LNCaP clone FGC (cell line): Measurements from ENCODE around the gene RBAK.
"Not testable (repeated sequence)": the region's sequence is repeated elsewhere in the genome, so short reads cannot be mapped to it uniquely, and the experiment has no call there.

ENCODE experiments used
- DNase-seq: peaks from one replicate; pipeline ENCODE4 v3.0.0-alpha.2; 2011; ENCODE audit warnings: low read depth
- H3K4me3 ChIP-seq: 2 replicates; pipeline ENCODE4 v1.5.1; 2011; ENCODE audit warnings: mild to moderate bottlenecking, low read depth, low read length, control low read depth
- TF ChIP-seq, protein P1 (sequence below): IDR thresholded peaks from 2 replicates; pipeline ENCODE4 v1.5.1; 2012; ENCODE audit warnings: mild to moderate bottlenecking; ENCODE audit not compliant: control insufficient read depth, insufficient read depth; ENCODE audit errors: extremely low read depth

RBAK gene

DNA sequence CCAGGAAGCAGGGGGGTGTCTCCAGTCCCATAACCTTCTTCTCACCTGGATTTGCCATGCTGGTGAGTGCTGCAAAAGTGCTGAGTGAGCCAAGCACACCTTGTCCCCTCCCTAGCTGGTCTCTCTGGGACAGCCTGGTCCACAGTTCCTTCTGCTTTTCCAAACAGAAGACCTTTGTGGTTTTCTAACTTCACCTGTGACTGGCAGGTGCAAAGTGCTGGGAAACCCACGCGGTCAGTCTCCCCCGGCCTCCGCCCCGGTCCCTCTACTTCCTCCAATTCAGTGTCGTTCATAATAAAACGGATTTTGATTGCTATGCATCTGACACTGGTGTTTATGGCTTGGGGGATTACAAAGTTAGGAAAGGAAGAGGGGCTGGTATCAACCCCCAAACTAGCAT, 37.1 kb downstream of the RBAK start:
- TF ChIP-seq, protein P1, sequence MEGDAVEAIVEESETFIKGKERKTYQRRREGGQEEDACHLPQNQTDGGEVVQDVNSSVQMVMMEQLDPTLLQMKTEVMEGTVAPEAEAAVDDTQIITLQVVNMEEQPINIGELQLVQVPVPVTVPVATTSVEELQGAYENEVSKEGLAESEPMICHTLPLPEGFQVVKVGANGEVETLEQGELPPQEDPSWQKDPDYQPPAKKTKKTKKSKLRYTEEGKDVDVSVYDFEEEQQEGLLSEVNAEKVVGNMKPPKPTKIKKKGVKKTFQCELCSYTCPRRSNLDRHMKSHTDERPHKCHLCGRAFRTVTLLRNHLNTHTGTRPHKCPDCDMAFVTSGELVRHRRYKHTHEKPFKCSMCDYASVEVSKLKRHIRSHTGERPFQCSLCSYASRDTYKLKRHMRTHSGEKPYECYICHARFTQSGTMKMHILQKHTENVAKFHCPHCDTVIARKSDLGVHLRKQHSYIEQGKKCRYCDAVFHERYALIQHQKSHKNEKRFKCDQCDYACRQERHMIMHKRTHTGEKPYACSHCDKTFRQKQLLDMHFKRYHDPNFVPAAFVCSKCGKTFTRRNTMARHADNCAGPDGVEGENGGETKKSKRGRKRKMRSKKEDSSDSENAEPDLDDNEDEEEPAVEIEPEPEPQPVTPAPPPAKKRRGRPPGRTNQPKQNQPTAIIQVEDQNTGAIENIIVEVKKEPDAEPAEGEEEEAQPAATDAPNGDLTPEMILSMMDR, result no peak
- H3K4me3 ChIP-seq, result no peak overlapping the region
- no peak for DNase-seq

DNA sequence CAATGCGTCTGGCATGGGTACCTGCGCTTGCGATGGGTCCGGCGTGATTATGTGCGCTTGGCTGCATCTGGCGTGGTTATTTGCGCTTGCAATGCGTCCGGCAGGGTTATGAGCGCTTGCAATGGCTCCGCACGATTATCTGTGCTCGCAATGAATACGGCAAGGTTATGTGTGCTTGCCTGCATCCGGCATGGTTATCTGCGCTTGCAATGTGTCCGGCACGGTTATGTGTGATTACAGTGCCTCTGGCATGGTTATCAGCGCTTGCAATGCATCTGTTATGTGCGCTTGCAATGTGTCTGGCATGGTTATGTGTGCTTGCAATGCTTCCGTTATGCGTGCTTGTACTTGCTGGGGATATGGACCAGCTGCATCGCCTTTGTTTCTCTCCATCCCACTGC, 37.7 kb downstream of the RBAK start:
- no peak overlapping the region for H3K4me3 ChIP-seq
- DNase-seq, result no peak
- TF ChIP-seq, protein P1, result no peak

DNA sequence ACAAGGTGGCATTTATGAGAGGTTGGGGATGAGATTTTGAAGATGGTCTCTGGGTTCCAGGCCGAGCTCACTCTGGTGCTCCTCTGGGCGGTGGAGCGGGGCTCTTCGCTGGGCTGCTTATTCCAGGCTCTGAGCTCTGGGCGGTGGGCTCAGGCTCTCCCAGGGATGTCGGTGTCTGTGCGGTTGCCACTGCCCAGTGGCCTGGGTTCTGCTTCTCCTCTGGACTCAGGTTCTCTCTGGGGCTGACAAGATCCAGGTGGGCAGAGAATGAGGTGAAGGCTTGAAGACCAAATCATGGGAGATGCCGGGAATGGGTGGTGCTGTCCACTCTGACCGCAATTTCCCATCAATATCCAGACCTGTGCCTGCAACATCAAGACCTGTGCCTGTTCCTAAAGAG, 40.6 kb downstream of the RBAK start:
- DNase-seq, result no peak
- TF ChIP-seq, protein P1, result no peak

DNA sequence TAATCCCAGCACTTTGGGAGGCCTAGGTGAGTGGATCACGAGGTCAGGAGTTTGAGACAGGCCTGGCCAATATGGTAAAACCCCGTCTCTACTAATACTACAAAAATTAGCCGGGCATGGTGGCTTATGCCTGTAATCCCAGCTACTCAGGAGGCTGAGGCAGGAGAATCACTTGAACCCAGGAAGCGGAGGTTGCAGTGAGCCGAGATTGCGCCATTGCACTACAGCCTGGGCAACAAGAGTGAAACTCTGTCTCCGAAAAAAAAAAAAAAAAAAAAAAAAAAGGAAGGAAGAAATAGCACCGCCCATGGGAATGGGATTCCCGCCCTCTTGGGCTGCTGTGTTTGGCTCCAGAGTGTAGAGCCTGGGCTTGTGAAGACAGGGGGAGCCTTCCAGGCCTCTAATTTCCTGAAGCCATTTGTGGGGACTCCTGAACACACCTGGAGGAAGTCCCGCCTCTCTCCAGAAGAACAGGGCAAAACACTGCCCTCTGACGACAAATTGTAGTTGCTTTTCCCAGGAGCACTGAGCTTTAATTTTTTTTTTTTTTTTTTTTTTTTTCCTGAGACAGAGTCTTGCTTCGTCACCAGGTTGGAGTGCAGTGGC, 42.7 kb downstream of the RBAK start:
- not testable (repeated sequence) for DNase-seq

More for the DNA sequence above, 40.6 kb downstream of the RBAK start:
- no peak overlapping the region for H3K4me3 ChIP-seq

DNA sequence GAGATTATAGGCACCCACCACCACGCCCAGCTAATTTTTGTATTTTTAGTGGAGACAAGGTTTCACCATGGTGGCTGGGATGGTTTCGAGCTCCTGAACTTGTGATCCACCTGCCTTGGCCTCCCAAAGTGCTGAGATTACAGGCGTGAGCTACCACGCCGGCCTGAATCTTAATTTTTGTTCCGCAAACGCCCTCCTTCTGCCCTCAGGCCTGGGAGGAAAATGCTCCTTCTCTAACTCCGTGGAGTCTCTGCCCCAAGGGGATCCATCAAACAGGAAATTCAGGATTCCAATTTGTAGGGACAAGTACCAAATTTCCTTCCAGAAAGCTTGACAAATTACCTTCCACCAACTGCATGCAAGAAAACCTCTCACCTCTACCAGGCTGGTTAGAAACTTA, 43.2 kb downstream of the RBAK start:
- H3K4me3 ChIP-seq, result no peak overlapping the region
- DNase-seq, result no peak
- TF ChIP-seq, protein P1, result no peak

More for the DNA sequence above, 42.7 kb downstream of the RBAK start:
- not testable (repeated sequence) for H3K4me3 ChIP-seq

DNA sequence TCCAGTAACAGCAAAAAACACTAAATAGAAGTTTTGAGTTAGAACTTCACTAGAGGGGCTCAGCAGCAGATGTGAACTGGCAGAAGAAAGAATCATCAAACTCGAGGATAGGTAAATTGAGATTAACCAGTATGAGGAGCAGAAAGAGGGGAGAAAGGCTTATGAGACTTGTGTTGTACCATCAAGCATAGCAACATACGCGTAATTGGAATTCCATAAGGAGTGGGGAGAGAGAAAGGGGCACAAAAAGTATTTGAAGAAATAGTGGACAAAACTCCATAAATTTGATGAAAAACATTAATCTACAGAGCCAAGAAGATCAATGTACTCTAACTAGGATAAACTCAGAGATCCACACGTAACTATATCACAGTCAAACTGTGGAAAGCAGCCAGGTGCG, 48.3 kb downstream of the RBAK start:
- DNase-seq, result no peak
- no peak overlapping the region for H3K4me3 ChIP-seq
- TF ChIP-seq, protein P1, result no peak

DNA sequence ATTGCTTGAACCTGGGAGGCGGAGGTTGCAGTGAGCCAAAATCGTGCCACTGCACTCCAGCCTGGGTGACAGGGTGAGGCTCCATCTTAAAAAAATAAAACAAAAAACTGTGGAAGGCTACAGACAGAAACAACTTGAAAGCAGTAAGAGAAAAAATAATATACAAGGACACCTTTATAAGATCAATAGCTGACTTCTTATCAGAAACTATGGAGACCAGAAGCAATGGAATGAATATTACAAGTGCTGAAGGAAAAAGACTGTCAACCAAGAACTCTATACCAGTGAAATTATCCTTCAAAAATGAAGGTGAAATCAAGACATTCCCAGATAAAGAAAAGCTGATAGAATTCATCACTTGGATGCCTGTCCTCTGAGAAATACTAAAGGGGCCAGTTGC, 49.0 kb downstream of the RBAK start:
- no peak overlapping the region for H3K4me3 ChIP-seq
- TF ChIP-seq, protein P1, result no peak
- no peak for DNase-seq

DNA sequence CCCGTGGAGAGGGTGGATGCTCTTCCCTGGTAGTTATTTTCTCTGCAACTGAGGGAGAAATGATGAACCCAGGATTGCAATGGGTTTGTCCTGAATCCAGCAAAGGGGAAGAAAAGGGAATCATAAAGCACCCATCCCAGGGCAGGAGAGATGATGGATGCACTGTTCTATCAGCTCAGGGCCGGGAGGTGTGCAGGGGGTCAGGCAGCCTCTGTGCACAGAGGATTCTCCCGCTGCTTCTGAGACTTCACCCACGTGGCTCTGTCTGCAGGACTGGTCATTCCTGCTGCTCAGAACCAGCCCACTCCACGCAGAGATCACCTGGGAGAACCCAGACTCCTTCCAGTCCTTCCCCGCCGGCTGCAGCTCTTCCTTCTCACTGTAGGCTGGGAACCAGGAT, 70.7 kb downstream of the RBAK start:
- TF ChIP-seq, protein P1, result no peak
- no peak for DNase-seq
- no peak overlapping the region for H3K4me3 ChIP-seq
